GM12874 (cell line): Measurements from ENCODE around the gene MRGPRD.

ENCODE experiments used
- TF ChIP-seq, protein P1 (sequence below): IDR thresholded peaks from 2 replicates; pipeline ENCODE4 v1.5.1; 2011; ENCODE audit warnings: low read depth, mild to moderate bottlenecking, control low read depth, low read length, moderate library complexity; ENCODE audit not compliant: insufficient read depth

MRGPRD gene

DNA sequence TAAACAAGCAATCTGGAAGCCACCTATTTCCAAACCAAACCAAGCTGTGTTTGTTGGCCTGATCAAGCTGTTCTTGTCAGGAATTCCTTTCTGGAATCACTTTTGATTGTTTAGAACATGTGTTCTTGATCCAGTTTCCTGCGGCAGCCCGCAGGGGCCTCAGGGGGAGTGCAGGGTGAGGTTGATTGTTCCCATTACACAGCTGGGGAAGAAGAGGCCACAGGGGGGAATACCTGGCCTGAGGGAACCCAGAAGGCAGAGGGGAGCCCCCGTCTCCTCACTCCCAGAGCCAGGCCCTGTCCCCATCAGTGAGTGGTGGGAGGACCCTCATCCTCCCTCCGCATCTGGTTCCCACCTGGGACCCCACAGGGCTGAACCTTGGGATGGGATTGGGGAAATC lies 4.2 kb downstream of the MRGPRD start:
- TF ChIP-seq, protein P1, sequence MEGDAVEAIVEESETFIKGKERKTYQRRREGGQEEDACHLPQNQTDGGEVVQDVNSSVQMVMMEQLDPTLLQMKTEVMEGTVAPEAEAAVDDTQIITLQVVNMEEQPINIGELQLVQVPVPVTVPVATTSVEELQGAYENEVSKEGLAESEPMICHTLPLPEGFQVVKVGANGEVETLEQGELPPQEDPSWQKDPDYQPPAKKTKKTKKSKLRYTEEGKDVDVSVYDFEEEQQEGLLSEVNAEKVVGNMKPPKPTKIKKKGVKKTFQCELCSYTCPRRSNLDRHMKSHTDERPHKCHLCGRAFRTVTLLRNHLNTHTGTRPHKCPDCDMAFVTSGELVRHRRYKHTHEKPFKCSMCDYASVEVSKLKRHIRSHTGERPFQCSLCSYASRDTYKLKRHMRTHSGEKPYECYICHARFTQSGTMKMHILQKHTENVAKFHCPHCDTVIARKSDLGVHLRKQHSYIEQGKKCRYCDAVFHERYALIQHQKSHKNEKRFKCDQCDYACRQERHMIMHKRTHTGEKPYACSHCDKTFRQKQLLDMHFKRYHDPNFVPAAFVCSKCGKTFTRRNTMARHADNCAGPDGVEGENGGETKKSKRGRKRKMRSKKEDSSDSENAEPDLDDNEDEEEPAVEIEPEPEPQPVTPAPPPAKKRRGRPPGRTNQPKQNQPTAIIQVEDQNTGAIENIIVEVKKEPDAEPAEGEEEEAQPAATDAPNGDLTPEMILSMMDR, result no peak

DNA sequence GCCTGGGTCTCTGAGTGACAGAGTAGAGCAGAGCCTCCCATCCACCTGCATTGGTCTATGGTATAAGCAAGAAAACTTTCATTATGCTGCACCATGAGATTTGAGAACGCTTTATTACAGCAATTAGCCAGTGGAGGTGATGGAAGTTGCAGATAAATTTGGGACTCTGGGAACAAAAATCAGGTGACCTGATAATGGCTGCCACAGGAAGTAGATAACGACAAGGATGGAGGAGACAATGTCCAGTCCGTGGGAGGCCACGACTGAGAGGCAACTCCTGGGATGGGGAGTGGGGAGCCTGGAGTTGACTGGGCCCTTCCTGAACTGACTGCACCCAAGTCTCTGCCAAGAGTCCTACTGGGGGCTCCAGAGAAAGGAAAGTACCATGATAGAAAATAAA lies 4.7 kb downstream of the MRGPRD start:
- TF ChIP-seq, protein P1, result no peak

DNA sequence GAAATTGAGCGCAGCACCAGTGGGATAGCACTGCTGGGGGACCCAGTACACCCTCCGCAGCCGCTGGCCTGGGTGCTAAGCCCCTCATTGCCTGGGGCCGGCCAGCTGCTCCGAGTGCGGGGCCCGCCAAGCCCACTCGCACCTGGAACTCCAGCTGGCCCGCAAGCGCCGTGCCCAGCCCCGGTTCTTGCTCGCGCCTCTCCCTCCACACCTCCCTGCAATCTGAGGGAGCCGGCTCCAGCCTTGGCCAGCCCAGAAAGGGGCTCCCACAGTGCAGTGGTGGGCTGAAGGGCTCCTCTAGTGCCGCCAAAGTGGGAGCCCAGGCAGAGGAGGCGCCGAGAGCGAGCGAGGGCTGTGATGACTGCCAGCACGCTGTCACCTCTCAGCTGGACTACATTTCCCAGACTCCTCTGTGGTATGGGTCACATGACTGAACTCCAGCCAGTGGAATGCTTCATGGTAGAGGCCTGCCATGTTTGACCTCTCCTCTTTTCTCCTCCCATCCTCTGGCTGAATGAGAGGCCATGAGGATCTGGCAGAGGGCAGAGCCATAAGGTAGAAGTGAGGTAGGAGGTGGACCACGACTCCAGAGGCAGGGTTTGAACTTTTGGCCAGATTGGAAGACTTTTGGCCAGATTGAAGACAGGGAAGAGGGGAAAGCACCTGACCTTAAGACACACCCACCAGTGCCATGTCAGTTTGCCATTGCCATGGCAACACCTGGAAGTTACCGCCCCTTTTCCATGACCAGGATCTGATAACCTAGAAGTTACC lies 6.2 kb downstream of the MRGPRD start:
- TF ChIP-seq, protein P1, result no peak

DNA sequence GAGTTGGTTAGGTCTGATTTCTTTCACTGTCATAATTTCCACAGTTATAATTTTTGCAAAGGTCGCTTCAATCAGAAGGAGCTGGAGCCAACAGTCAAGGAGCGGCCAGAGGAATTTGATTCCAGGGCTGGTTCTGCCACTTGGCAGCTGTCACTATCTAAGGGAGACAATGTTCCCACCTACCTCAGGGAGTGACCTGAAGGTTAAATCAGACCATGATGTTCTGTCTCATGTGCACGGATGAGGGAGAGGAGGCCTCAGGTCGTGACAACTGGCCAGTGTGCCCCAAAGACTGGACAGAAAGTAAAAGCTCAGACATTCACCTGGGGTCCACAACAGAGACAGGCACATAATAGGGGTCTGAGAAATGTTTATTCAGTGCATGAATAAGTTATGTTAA lies 7.6 kb downstream of the MRGPRD start:
- TF ChIP-seq, protein P1, result no peak

DNA sequence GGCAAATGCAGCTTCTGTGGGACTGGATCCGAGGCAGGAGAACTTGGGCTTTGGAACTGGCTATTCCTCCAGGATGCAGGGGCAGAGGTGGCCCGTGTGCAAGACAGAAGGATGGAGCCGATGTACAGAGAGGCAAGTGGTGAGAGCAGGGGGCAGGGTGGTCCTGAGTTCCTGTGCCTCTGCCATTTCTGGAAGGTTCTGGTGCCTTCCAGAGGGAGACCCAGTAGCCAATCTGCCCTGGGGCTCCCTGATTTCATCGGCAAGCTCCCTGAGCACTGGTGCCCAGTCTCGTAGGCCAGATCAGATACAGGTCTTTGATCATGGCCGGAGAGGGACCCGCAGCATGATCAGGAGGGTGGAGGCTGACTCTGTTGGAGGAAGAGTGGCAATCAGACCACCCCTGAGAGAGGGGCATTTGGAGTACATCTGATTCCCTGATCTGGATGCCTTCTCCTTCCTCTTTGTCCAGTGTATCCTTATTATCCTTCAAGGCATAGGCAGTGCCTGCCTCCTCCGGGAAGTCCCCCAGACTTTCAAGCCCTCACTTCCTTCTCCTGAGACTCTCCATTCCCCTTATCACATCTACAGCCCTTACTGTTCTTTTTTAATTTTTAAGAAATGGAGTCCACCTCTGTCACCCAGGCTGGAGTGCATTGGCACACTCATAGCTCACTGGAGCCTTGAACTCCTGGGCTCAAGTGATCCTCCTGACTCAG lies 9.7 kb downstream of the MRGPRD start:
- TF ChIP-seq, protein P1, result no peak

DNA sequence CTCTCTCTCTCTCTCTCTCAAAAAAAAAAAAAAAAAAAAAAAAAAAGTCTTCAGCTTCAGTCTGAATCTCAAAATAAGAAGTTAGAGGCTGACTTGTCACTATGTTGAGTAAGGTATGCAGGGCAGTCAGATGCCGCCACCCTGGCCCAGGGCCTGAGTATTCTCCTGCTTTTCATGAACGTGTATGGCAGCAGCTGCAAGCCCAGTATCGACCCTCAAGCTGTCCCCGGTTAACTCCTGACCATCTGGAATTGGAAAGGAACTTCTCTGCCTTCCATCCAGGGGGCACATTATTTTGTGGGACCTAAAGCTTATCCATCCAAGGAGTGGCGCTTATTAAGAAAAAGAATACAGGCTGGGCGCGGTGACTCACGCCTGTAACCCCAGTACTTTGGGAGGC lies 11.4 kb downstream of the MRGPRD start:
- TF ChIP-seq, protein P1, result no peak

DNA sequence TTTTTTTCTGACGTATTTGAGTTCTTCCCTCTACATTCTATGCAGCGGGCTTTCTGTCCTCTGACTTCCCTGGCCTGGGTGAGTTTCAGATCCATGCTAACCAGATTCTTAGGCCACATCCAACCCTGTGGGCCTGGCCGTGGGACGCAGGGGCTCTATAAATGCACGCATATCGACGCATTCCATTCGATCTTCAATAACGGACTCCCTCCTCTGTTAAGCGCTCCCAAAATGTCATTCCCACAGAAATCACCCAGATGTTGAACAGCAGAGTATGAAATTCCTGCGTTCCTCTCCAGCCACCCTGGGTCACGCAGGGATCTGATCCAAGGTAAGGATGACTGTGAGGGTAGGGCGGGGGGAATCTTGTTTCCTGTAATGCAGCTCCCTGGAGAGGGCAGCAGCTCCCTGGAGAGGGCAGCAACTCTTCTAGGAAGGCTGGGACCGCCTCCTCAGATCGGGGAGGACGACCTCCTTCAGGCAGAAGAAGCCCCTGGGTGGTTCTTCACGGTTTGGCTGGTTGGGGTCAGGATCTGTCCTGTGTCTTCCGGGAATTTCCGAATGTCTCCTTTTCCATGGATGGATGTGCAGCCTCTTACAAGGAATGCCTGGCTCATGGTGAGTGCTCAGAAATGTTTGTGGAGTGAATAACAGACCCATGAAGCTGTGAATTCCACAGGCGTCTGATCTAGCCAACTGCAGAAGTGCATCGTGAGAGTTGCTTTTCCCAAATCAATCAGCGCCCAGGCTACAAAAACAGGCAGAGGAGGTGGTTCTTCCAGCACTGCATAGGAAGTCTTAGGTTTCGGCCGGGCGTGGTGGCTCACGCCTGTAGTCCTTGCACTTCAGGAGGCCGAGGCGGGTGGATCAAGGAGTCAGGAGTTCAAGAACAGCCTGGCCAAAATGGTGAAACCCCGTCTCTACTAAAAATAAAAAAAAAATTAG lies 12.2 kb downstream of the MRGPRD start:
- TF ChIP-seq, protein P1, result no peak
